Activated CD4-positive, alpha-beta T cell treated with anti-CD3 and anti-CD28 coated beads for 24 hours (primary cell): ENCODE data around the gene SMKR1.
"Not testable (repeated sequence)": the region's sequence is repeated elsewhere in the genome, so short reads cannot be mapped to it uniquely, and the experiment has no call there.

Experiments used
- DNase-seq, 2 donors: peaks; one replicate each; pipeline ENCODE4 v3.0.0-alpha.2; 2020; ENCODE audit warnings: low read depth in 2 of 2

Gene SMKR1

GRCh38 chr7:129482781-129483180, 19.6 kb upstream of the SMKR1 start:
- no peak for DNase-seq

- DNase-seq: no peak
These were observed 12.8 kb upstream of the SMKR1 start for GRCh38 chr7:129489491-129489890.

- no peak for DNase-seq
These were observed 9.9 kb upstream of the SMKR1 start for GRCh38 chr7:129492391-129492790.

GRCh38 chr7:129493555-129493954, 8.8 kb upstream of the SMKR1 start:
- no peak for DNase-seq

GRCh38 chr7:129494041-129494440, 8.3 kb upstream of the SMKR1 start:
- no peak for DNase-seq

GRCh38 chr7:129495987-129496386, 6.3 kb upstream of the SMKR1 start:
- DNase-seq: no peak

GRCh38 chr7:129496653-129497052, 5.7 kb upstream of the SMKR1 start:
- DNase-seq: no peak

GRCh38 chr7:129497156-129497555, 5.2 kb upstream of the SMKR1 start:
- DNase-seq: no peak

- no peak for DNase-seq
These were observed 4.3 kb upstream of the SMKR1 start for GRCh38 chr7:129498021-129498420.

- no peak for DNase-seq
These were observed 2.3 kb upstream of the SMKR1 start for GRCh38 chr7:129499999-129500398.

- peak in 1 of 2 donors; percentile 7 for DNase-seq
These were observed 666 bp downstream of the SMKR1 start for GRCh38 chr7:129502708-129503685.

GRCh38 chr7:129503725-129504124, 1.4 kb downstream of the SMKR1 start:
- no peak for DNase-seq

- DNase-seq: no peak
These were observed 9.9 kb downstream of the SMKR1 start for GRCh38 chr7:129512192-129512591.

- DNase-seq: no peak
These were observed 11.2 kb downstream of the SMKR1 start for GRCh38 chr7:129513546-129513945.

- DNase-seq: no peak
These were observed 12.4 kb downstream of the SMKR1 start for GRCh38 chr7:129514683-129515082.

GRCh38 chr7:129515381-129515780, 13.1 kb downstream of the SMKR1 start:
- DNase-seq: no peak

- no peak for DNase-seq
These were observed 15.6 kb downstream of the SMKR1 start for GRCh38 chr7:129517931-129518330.

GRCh38 chr7:129519464-129519863, 17.1 kb downstream of the SMKR1 start:
- no peak for DNase-seq

GRCh38 chr7:129522088-129522970, 20.0 kb downstream of the SMKR1 start:
- no peak for DNase-seq

- no peak for DNase-seq
These were observed 20.6 kb downstream of the SMKR1 start for GRCh38 chr7:129522971-129523340.

- no peak for DNase-seq
These were observed 21.6 kb downstream of the SMKR1 start for GRCh38 chr7:129523924-129524323.

GRCh38 chr7:129524405-129524804, 22.1 kb downstream of the SMKR1 start:
- DNase-seq: not testable (repeated sequence)
